HG03103 (cell line): Measurements from ENCODE around the gene CCDC40.

Source experiments
- ATAC-seq: cut with Tn5 transposase; IDR thresholded peaks from one replicate; pipeline ENCODE4 v1.9.1; 2021; ENCODE audit warnings: low read depth; ENCODE audit not compliant: unreplicated experiment

CCDC40 gene

GRCh38 chr17:79997011-79997660 lies 39.3 kb upstream of the CCDC40 start:
- ATAC-seq = no peak

GRCh38 chr17:80000136-80000535 lies 36.3 kb upstream of the CCDC40 start:
- no peak for ATAC-seq

- ATAC-seq = no peak
Measured at GRCh38 chr17:80000981-80001775, 35.3 kb upstream of the CCDC40 start.

GRCh38 chr17:80002070-80002641 lies 34.3 kb upstream of the CCDC40 start:
- ATAC-seq = no peak

- no peak for ATAC-seq
Measured at GRCh38 chr17:80002690-80003490, 33.6 kb upstream of the CCDC40 start.

- no peak for ATAC-seq
Measured at GRCh38 chr17:80003969-80004368, 32.5 kb upstream of the CCDC40 start.

GRCh38 chr17:80005360-80006338 lies 30.8 kb upstream of the CCDC40 start:
- no peak for ATAC-seq

GRCh38 chr17:80006339-80006720 lies 30.1 kb upstream of the CCDC40 start:
- no peak for ATAC-seq

- ATAC-seq = no peak
Measured at GRCh38 chr17:80006811-80007752, 29.4 kb upstream of the CCDC40 start.

GRCh38 chr17:80007939-80008338 lies 28.5 kb upstream of the CCDC40 start:
- ATAC-seq = no peak

- ATAC-seq = no peak
Measured at GRCh38 chr17:80008383-80008840, 28.0 kb upstream of the CCDC40 start.

- no peak for ATAC-seq
Measured at GRCh38 chr17:80008848-80009247, 27.6 kb upstream of the CCDC40 start.

- no peak for ATAC-seq
Measured at GRCh38 chr17:80009391-80010282, 26.8 kb upstream of the CCDC40 start.

- ATAC-seq = no peak
Measured at GRCh38 chr17:80010283-80010858, 26.1 kb upstream of the CCDC40 start.

- no peak for ATAC-seq
Measured at GRCh38 chr17:80011989-80012555, 24.4 kb upstream of the CCDC40 start.

- ATAC-seq = no peak
Measured at GRCh38 chr17:80012765-80013741, 23.4 kb upstream of the CCDC40 start.
